Raji (cell line): Measurements from ENCODE around the gene EN2.

ENCODE experiments used
- POLR2A ChIP-seq: IDR thresholded peaks from 2 replicates; pipeline ENCODE4 v1.6.1; 2011; ENCODE audit warnings: low read depth, low read length, control low read depth; ENCODE audit not compliant: insufficient read depth

Gene EN2

DNA sequence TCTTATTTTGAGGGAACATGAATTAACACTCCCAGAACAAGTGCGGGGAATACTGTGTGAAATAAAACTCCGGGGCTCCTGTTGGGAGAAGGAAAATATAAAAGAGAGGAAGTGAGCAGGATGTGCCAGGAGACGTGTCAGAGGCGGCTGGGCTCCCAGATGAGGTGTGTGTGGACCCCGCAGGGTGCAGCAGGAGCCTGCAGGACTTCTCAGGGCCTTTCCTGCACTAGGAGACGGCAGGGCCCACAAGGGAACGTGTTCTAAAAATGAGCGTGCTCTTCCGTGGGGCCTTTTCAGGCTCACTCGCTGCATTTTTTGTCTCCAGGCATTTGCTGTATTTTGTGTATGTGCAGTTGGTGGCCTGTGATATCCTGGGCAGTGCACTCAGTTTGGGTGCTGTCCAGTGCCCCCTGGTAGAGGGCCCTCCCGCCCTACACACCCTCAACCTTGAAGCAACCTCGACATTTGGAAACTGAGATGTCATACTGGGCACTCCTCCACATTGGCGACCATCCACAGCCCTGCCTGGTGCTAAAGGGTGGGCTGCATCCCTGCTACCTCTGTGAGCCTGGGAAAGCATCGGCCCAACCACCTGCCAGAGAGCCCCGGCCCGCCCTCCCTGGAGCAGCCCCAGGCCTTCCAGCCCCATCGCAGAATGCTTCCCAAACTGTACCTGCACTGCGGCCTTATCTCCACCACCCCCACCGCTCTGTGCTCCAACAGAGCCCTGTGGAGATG lies 35.2 kb upstream of the EN2 start:
- TF ChIP-seq POLR2A: no peak

DNA sequence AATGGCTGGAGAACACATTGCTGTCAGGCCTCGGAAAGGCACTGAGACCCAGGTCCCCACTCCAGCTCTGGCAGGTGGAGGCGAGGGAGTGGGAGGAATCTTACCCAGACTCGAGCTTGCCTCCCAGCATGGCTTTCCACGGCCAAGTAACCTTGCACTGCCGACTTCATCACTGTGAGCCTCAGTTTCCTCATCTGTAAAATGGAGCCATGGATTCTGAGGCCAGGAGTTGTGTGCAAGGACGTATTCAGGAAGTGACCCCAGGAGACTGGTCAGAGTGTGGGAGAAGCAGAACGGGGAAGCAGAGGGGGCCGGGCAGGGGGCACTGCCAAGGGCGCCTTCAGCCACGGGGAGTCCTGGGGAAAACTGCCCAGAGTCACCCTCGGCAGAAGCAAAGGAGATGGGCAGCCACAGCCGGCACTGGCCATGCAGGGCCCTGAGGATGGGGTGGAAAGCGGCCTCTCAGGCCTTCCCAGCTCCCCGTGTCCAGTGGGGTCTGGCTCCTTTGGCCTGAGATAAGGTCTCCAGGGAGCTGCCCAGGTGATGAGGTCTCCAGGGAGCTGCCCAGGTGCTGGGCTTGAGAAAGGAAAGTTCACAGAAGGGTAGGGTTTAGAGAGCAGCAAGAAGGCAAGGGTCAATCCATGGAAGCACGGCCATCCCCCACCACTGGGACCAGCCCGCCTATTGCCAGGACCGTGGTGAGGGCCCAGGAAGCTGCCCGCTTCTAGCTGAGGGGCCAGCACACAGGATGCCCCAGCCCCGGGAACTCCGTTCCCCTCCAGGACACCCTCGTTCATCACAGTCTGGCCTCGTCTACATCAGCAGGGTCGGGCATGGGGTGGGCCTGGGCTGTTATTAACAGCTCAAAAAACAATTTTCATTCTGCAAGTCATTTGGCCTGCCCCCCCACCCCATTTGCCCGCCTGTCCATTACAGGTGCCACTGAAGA lies 34.3 kb upstream of the EN2 start:
- no peak for TF ChIP-seq POLR2A

DNA sequence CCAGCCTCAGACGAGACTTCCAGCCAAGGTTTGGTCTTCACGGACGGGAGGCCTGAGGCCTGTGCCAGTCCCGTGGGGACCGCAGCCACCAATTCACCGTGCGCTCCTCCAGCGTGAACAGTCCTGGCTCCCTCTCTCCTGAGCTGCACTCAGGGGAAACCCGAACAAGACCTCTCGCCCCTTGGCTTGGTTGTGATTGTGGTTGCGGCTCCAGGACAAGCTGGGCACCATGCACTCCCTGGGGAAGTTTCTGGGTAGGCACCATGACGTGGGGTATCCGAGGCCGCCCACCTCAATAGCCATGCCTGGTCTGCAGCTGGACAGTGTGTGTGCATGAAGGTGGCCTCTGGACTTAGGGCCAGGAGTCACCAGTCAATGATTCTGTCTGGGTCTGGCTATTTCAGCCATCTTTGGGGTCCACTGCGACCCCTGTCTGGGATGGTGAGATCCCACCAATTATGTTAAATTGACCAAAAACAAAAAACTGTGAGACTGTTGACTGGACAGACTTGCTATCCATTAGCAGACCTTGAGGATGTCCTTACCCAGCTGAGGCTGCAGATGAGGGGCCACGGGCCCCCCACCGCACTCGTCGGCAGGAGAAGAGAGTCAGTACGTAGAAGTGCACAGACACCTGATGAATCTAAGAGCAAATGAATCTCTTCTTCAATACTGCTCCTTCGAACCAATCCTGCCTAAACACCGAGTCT lies 33.5 kb upstream of the EN2 start:
- no peak for TF ChIP-seq POLR2A

DNA sequence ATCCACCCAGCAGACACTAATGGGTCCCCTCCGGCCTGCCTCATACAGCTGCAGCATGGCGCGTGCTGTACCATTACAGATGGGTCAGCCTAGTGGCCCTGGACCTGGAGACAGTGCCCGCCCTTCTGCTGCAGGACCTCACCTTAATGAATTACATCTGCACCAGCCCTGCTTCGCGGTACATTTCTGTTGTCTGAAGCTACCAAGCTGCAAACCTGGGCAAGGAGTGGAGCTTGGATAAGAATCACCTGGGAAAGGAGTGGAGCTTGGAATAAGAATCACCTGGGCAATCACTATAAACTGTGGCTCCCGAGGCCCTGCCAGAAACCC lies 33.0 kb upstream of the EN2 start:
- TF ChIP-seq POLR2A: no peak

DNA sequence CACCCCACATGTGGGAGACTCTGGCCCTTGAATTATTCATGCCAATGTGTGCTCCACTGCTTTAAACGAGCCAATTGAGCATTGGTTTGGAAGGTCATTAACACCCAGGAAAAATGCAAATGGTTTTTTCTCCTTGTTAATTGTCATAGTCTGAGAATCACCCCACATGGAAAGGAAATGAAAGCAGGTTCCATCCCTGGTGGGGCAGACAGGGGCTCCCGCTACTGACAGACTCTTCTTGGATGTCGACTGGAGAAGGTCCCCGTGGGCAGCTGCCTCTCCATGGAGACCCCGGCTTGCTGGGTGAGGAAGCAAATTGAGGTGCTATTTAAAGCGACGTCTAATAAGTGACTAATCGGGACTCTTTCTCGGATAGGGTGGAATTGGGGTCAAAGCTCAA lies 32.0 kb upstream of the EN2 start:
- no peak for TF ChIP-seq POLR2A

DNA sequence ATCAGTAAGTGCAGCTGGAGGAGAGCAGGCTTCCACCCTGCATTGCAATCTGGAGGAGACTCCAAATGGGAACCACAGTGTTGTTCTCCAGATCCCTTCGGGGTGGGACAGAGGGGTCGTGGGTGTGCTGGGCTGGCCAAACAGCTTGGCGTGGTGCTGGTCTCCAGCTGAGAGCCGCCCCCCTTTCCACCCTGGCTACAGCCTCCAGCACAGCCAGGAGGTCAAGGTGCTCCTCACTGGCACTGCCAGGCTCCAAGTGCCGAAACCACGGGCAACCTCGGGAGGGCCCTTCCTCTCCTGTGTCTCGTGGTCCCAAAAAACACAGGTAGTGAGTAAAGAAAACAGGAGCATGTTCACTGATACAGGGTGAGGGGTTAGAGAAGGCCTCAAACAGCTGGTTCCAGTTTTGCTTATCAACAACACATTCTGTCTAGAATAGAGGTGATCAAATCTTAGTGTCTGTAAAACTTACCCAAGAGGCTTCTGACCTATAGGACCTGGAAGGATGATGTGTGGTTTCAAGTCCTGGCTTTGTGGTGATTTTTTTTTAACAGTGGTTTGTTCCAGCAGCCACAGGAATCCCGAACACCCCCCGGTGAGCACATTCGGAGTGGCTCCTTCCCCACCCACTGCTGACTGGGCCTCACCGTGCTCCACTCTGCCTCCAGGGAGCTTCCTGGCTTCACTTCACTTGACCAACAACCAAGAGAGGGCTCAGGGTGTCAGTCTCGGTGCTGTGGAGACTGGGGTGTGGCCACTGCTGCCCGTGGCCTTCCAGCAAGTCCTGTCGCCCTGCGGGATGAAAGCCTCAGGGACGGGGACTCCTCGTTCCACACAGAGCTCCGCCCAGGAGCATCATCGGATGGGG lies 31.2 kb upstream of the EN2 start:
- TF ChIP-seq POLR2A: no peak

DNA sequence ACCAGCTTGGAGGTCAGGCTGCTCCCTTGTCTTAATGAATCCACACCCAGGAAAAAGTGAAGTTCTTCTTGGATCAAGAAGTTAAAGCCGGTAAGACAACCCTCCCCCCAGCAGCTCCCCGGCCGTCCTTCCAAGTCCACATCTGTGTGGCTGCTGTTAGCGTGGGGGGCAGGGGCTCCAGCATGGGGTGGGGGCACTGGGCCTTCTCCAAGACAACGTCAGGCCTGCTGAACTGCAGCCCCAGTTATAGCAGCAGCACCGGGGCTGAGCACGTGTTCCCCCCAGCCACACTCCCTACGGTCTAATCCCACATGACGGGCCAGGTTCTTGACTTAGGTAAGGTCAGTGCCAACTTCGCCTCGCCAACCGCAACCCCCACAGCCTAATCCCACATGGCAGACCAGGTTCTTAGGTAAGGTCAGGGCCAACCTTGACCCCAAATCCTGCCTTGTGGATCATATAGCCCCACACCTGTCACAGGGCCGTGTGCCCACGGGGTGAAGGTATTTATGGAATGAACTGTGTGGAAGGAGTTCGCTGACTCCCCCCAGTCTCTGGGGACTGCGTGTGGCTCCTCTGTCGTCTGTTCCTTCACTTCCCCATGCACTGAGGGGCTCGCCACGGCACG lies 30.4 kb upstream of the EN2 start:
- no peak for TF ChIP-seq POLR2A

DNA sequence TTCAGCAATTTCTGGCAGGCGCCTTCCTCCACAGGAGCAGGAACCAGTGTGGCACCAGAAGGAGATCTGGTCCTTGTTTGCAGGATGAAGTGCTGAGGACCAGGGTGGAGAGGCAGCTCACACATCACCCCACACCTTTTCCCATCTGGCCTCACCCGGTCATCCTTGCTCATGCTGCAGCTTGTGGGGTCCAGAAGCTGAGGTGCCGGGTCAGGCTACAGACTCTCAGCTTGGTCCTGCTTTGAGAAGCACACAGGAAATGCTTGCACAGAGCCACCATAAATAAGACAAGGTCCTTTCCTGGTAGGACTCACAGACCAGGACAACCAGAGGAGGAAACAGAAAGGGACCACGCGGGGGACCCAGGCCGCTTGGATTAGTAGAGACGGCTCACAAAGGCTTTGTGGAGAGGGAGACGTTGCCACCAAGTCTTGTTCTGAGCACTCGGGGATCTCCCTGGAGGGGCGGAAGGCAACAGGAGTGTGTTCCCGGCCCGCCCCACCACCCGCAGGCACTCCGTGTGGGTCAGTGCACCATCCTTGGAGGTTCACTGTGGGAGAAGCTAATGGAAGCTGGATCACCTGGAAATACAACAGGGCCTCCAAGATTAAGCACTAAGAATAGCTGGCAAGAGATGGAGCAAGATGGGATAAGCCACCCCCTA lies 29.6 kb upstream of the EN2 start:
- TF ChIP-seq POLR2A: no peak

DNA sequence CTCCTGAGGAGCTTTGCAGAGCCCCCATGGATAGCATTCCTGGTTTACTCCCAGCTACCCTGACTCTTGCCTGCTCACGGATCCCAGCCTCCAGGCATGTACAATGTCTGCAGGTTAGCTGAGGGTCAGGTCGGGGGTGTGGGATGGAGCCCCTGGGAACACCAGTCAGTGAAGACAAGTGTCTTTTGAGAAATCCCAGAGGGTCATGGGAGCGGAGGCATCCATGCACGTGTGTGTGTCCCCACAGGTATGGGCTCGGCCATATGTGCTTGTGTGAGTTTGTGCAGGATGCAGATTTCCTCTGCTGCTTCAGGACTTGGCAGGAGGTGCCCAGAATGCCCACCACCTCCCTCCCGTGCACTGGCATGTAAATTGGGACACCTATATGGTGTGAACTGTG lies 28.3 kb upstream of the EN2 start:
- no peak for TF ChIP-seq POLR2A

DNA sequence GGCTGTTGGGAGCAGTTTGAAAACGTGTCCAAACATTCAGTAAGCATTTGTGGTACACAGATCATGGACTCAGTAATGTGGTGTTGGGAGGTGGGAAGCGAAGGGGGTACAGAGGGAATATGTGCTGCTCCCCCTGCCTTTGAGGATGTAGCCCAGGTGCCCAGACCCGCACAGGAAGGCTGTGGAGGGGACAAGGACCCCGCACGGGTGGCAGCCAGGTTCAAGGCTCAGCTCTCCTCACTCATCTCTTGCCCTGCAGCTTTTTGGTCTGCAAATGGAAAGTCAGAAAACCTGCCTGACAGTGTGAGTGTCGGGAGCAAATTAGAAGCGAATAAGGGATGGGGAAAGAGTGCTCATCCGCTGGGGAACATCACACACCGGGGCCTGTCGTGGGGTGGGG lies 27.3 kb upstream of the EN2 start:
- TF ChIP-seq POLR2A: no peak

DNA sequence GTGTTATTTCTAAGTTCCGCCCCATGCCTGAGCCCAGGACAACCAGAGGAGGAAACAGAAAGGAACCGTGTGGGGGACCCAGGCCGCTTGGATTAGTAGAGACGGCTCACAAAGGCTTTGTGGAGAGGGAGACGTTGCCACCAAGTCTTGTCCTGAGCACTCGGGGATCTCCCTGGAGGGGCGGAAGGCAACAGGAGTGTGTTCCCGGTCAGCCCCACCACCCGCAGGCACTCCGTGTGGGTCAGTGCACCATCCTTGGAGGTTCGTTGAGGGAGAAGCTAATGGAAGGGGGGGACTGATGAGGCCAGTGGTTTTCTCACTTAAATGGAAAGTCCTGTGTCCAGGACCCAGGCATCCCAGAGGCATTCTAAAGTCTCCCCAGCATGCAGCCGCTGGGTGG lies 26.7 kb upstream of the EN2 start:
- TF ChIP-seq POLR2A: no peak

DNA sequence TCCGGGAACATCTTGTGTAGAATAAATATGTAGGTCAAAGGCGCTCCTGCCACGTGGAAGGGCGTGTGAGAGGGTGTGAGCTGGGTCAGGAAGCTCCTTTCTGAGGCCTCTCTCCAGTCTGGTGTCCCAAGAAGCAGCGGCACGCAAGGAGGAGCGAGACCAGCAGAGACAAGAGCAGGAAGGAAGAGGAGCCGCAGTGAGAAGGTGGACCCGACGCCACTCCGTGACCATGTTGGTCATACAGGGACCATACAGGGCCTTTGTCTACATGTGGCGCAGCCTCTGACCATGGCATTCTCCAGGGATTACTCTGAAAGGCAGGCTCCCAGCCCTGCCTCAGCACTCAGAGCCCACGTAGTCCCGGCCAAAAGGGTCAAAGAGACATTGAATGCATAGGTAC lies 26.2 kb upstream of the EN2 start:
- TF ChIP-seq POLR2A: no peak

DNA sequence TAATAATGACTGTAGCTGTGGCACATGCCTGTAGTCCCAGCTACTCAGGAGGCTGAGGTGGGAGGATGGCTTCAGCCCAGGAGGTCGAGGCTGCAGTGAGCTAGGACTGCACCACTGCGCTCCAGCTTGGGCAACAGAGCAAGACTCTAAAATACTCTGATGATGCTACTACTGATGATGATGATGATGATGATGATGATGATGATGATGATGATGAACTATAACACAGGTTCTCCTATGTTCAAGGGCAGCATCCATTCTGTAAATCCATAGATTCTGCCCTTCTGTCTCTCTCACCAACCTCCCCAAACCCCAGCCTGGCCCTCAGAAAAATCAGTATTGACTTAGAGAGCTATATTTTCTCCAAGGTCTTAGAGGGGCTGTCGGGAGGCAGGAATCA lies 22.8 kb upstream of the EN2 start:
- no peak for TF ChIP-seq POLR2A

DNA sequence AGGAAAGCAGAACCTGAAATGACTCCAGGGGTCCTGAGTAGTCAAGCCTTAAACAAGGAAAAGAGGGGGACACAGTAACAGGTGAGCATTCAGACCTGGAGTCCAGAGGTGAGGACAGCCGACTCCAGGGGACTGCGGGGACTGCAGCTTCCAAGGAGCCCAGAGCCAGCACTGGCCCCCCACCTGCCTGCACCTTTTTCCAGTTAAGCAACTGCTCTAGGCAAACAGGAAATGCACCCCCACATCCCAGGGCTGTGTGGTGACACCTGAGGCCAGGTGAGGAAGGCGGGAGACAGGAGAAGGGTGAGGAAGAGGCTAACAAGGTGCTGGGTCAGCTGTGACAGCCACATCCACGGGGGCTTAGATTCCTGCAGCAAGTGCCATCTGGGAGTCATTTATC lies 20.1 kb upstream of the EN2 start:
- no peak for TF ChIP-seq POLR2A

DNA sequence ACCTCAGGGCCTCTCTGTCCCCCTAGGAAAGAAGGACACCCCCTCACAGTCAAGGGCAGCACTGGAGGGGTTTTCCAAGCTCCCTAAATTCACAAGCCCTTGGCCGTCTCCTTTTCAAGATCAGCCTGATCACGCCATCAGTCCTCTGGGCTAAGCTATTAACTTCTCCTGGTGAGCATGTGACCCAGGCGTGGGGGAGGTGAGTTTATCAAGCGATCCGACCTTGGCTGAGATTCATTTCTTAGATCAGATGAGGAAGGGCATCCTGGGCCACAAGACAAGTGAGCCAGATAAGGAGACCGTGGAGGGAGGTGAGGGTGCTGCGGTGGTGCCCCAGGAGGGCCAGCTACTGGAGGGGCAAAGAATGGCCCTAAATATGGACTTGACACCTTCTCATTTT lies 19.2 kb upstream of the EN2 start:
- TF ChIP-seq POLR2A: no peak
